K562 (cell line): ENCODE data around the gene DDX46. TPM values are rescaled to one million over a fixed set of nuclear protein-coding genes. Genes with fewer than 3 reads are reported as not detected.

ENCODE experiments used
- ATF6 ChIP-seq: sonication (generic); formaldehyde crosslinking; IDR thresholded peaks from 2 replicates; pipeline ENCODE4 v1.4.0; 2020; ENCODE audit warnings: mild to moderate bottlenecking, missing genetic modification reagents
- BCOR ChIP-seq: fragments of 450-650 bp; IDR thresholded peaks from 2 replicates; pipeline ENCODE4 v1.6.1; 2016
- DACH1 ChIP-seq: fragments of 450-650 bp; IDR thresholded peaks from 2 replicates; pipeline ENCODE4 v1.6.1; 2018; ENCODE audit not compliant: partially characterized antibody
- DEAF1 ChIP-seq: fragments of 450-650 bp; formaldehyde crosslinking; IDR thresholded peaks from 2 replicates; pipeline ENCODE4 v1.4.0; 2020; ENCODE audit warnings: mild to moderate bottlenecking, moderate library complexity
- MECOM ChIP-seq: fragments of 250-450 bp; sonication (Bioruptor Pico); IDR thresholded peaks from 2 replicates; pipeline ENCODE4 v1.8.0; 2022; ENCODE audit warnings: inconsistent platforms
- MEF2A ChIP-seq: IDR thresholded peaks from 2 replicates; pipeline ENCODE4 v1.6.1; 2011; ENCODE audit warnings: low read depth, mild to moderate bottlenecking, low read length, moderate library complexity; ENCODE audit not compliant: control insufficient read depth
- MYC ChIP-seq, 2 experiments: fragments of 250-450 bp in 1 of 2; sonication (Bioruptor Pico) in 1 of 2; IDR thresholded peaks; 2 replicates each; pipeline versions ENCODE4 v1.5.1 to v1.6.1; 2012 to 2021; ENCODE audit warnings: low read depth in 2 of 2, borderline replicate concordance in 1 of 2, improper control_type of control experiment in 1 of 2, low read length in 1 of 2, mild to moderate bottlenecking in 1 of 2, moderate library complexity in 1 of 2
- RBM39 ChIP-seq: fragments of 200-400 bp; formaldehyde crosslinking; optimal IDR thresholded peaks from 2 replicates; pipeline ENCODE3; 2018; ENCODE audit warnings: low read depth, low read length
- THAP7 ChIP-seq: fragments of 250-450 bp; sonication (Bioruptor Pico); IDR thresholded peaks from 2 replicates; pipeline ENCODE4 v1.5.0; 2021
- ZBTB2 ChIP-seq: fragments of 450-650 bp; IDR thresholded peaks from 2 replicates; pipeline ENCODE4 v1.6.1; 2016; ENCODE audit warnings: antibody characterized with exemption
- ZFP1 ChIP-seq: fragments of 450-650 bp; formaldehyde crosslinking; IDR thresholded peaks from 2 replicates; pipeline ENCODE4 v1.4.0; 2020; ENCODE audit warnings: mild to moderate bottlenecking, mixed read lengths
- ZFP91 ChIP-seq: sonication (generic); formaldehyde crosslinking; IDR thresholded peaks from 2 replicates; pipeline ENCODE4 v1.8.0; 2022; ENCODE audit warnings: mild to moderate bottlenecking, missing genetic modification reagents
- ZNF551 ChIP-seq: fragments of 250-450 bp; sonication (Bioruptor Pico); IDR thresholded peaks from 2 replicates; pipeline ENCODE4 v1.5.0; 2021; ENCODE audit warnings: mild to moderate bottlenecking, moderate library complexity
- ZNF592 ChIP-seq: fragments of 450-650 bp; IDR thresholded peaks from 2 replicates; pipeline ENCODE4 v1.6.1; 2017; ENCODE audit warnings: antibody characterized with exemption, mild to moderate bottlenecking
- polyA plus RNA-seq, 8 experiments: library from polyadenylated mRNA; depleted of rRNA in 4 of 8; stranded (reverse) in 5 of 8; unstranded in 3 of 8; fragments of >200 nt; fragmentation: Nextera tagmentation in 2 of 8; fragmentation: Illumina TruSeq in 1 of 8; extraction: Ambion mirVana in 2 of 8; extraction: Trizol in 1 of 8; gene quantifications; 2 replicates each; pipeline versions ENCODE4 v1.2.1 to v1.2.3, GENCODE V29; 2011 to 2014; ENCODE audit warnings: inconsistent platforms in 1 of 8, missing spikeins in 1 of 8
- total RNA-seq, 7 experiments: library from RNA; depleted of rRNA in 6 of 7; stranded (reverse); fragments of >200 nt in 6 of 7; fragmentation: Illumina TruSeq in 2 of 7; extraction: Trizol in 2 of 7; gene quantifications; 2 replicates each; pipeline versions ENCODE4 v1.2.1 to v1.2.3, GENCODE V29; 2011 to 2021; ENCODE audit warnings: low replicate concordance in 1 of 7

DDX46 gene
- total and polyA plus RNA-seq, 9 of the 15 experiments (the other 6 are each of a cell fraction or from before 2014, with no cell fraction given): 26.2 to 99.0 (median 76.4) TPM

- TF ChIP-seq ZNF592 (peak; percentile 81), ZBTB2 (peak; percentile 95), ZFP1 (CRISPR knock-in tag) (no peak), MECOM (no peak), ATF6 (CRISPR knock-in tag) (0 out of 2 replicates have a peak, but pooled peaks have one; percentile 53), DEAF1 (CRISPR knock-in tag) (no peak), MYC (IDR thresholded peaks at IDR 0.05; ENCODE audit: low read depth, low read length) (peak; percentile 92), MYC (CRISPR knock-in tag; IDR thresholded peaks at IDR 0.05; ENCODE audit: borderline replicate concordance, low read depth) (peak; percentile 78; the same call in 1 of the 2 replicates), ZNF551 (CRISPR knock-in tag) (no peak), ZFP91 (CRISPR knock-in tag) (peak; percentile 40; the same call in 1 of the 2 replicates), MEF2A (no peak), THAP7 (peak; percentile 90; the same call in 1 of the 2 replicates), DACH1 (no peak), RBM39 (no peak), BCOR (no peak)
Observed at GRCh38 chr5:134845852-134846640, 87.5 kb downstream of the DDX46 start, which contains the start of gene C5orf24 (continued).
